GM12878 (cell line): ENCODE data around the gene DLST. TPM values are rescaled to one million over a fixed set of nuclear protein-coding genes. Genes with fewer than 3 reads are reported as not detected.

ENCODE experiments used
- ATAC-seq: fragments of 200-7000 bp; cut with Tn5 transposase; 3 replicates; pipeline ENCODE4 v1.9.1; 2020; ENCODE audit warnings: mild to moderate bottlenecking, moderate library complexity
- BruUV-seq: library from RNA; stranded (reverse); fragments of 400-500 nt; replicated peaks from 2 replicates; lab custom pipeline; 2021; lab: Mats Ljungman, UMichigan
- CTCF ChIA-PET: fragments of 300-600 bp; sonication (Branson Sonifier 250); formaldehyde crosslinking; extraction: SDS; loops from one replicate; lab custom pipeline; 2021; ENCODE audit warnings: inconsistent platforms; lab: Yijun Ruan, JAX
- POLR2A ChIA-PET: fragments of 350-600 bp; formaldehyde crosslinking; extraction: SDS; loops from one replicate; lab custom pipeline; 2021; ENCODE audit warnings: inconsistent platforms; lab: Charles Lee
- RAD21 ChIA-PET: fragments of 300-600 bp; sonication (Branson Sonifier 250); formaldehyde crosslinking; loops from one replicate; lab custom pipeline; 2023; ENCODE audit warnings: antibody characterized with exemption; ENCODE audit not compliant: unreplicated experiment; lab: Charles Lee
- SMC1A ChIA-PET: fragments of 300-600 bp; sonication (Branson Sonifier 250); formaldehyde crosslinking; loops from one replicate; lab custom pipeline; 2023; ENCODE audit not compliant: unreplicated experiment, uncharacterized antibody; lab: Charles Lee
- DNase-seq: peaks from one replicate; pipeline ENCODE4 v3.0.0-alpha.2; 2011; ENCODE audit warnings: low read depth, low spot score
- FAIRE-seq: peaks from 3 replicates; lab custom pipeline; 2011; peaks lifted over from hg19 to GRCh38; lab: Jason Lieb, UNC
- H2AFZ ChIP-seq: 2 replicates; pipeline ENCODE4 v1.6.0; 2011; ENCODE audit warnings: low read depth, low read length, control low read depth; ENCODE audit not compliant: control insufficient read depth
- H3K27ac ChIP-seq: 2 replicates; pipeline ENCODE4 v1.5.1; 2011; ENCODE audit warnings: control low read depth; ENCODE audit not compliant: control insufficient read depth, insufficient read depth
- H3K27me3 ChIP-seq, 2 experiments: replicated peaks in 1 of 2; 2 replicates each; pipeline versions ENCODE4 v1.6.0 to v1.6.1; 2011; ENCODE audit warnings: low read length in 1 of 2; ENCODE audit not compliant: control insufficient read depth in 2 of 2, insufficient read depth in 2 of 2
- H3K36me3 ChIP-seq, 2 experiments: 2 replicates each; pipeline ENCODE4 v1.5.1; 2011; ENCODE audit warnings: low read length in 1 of 2; ENCODE audit not compliant: control insufficient read depth in 2 of 2, insufficient read depth in 2 of 2
- H3K4me1 ChIP-seq: 2 replicates; pipeline ENCODE4 v1.6.1; 2011; ENCODE audit warnings: mild to moderate bottlenecking, low read length, moderate library complexity, mixed read lengths; ENCODE audit not compliant: control insufficient read depth, insufficient read depth
- H3K4me2 ChIP-seq: 2 replicates; pipeline ENCODE4 v1.6.0; 2011; ENCODE audit warnings: control low read depth; ENCODE audit not compliant: control insufficient read depth, insufficient read depth
- H3K4me3 ChIP-seq: fragments of 200-600 bp; sonication (generic); 2 replicates; pipeline ENCODE4 v1.5.1; 2016
- H3K79me2 ChIP-seq: 2 replicates; pipeline ENCODE4 v1.6.0; 2011; ENCODE audit warnings: low read length; ENCODE audit not compliant: control insufficient read depth, insufficient read depth
- H3K9ac ChIP-seq: 2 replicates; pipeline ENCODE4 v1.8.0; 2011; ENCODE audit warnings: low read length, control low read depth, mixed read lengths; ENCODE audit not compliant: control insufficient read depth, insufficient read depth
- H3K9me3 ChIP-seq: replicated peaks from 3 replicates; pipeline ENCODE4 v1.5.1; 2011; ENCODE audit warnings: mild to moderate bottlenecking, low read length; ENCODE audit not compliant: control insufficient read depth, insufficient read depth
- H4K20me1 ChIP-seq: 2 replicates; pipeline ENCODE4 v1.6.0; 2011; ENCODE audit not compliant: control insufficient read depth, insufficient read depth
- ATF7 ChIP-seq: fragments of 450-650 bp; IDR thresholded peaks from 2 replicates; pipeline ENCODE4 v1.6.1; 2016; ENCODE audit warnings: low read depth, mild to moderate bottlenecking
- BHLHE40 ChIP-seq, 2 experiments: fragments of 450-650 bp in 1 of 2; IDR thresholded peaks; 2 replicates each; pipeline ENCODE4 v1.6.1; 2011 to 2017; ENCODE audit warnings: low read depth in 2 of 2, borderline replicate concordance in 1 of 2, improper control_type of control experiment in 1 of 2, low read length in 1 of 2, mild to moderate bottlenecking in 1 of 2
- CREB1 ChIP-seq: IDR thresholded peaks from 2 replicates; pipeline ENCODE4 v1.6.1; 2012; ENCODE audit warnings: low read depth, mild to moderate bottlenecking, inconsistent platforms
- EED ChIP-seq: sonication (generic); IDR thresholded peaks from 2 replicates; pipeline ENCODE4 v1.6.1; 2016; ENCODE audit warnings: antibody characterized with exemption, low read depth
- EZH2 ChIP-seq: IDR thresholded peaks from 2 replicates; pipeline ENCODE4 v1.6.1; 2012; ENCODE audit warnings: low read depth, mild to moderate bottlenecking, control low read depth, inconsistent platforms, low read length, borderline replicate concordance; ENCODE audit not compliant: control insufficient read depth
- IKZF2 ChIP-seq, 2 experiments: fragments of 450-650 bp; IDR thresholded peaks; 2 replicates each; pipeline ENCODE4 v1.6.1; 2017; ENCODE audit warnings: mild to moderate bottlenecking in 2 of 2, moderate library complexity in 2 of 2
- JUND ChIP-seq: IDR thresholded peaks from 2 replicates; pipeline ENCODE4 v1.6.1; 2012; ENCODE audit warnings: low read depth, mild to moderate bottlenecking, low read length, improper control_type of control experiment, moderate library complexity
- NFIC ChIP-seq: IDR thresholded peaks from 2 replicates; pipeline ENCODE4 v1.6.1; 2012; ENCODE audit warnings: low read depth, mild to moderate bottlenecking, inconsistent platforms, low read length, moderate library complexity
- PAX5 ChIP-seq: IDR thresholded peaks from 2 replicates; pipeline ENCODE4 v1.6.1; 2011; ENCODE audit warnings: low read depth, low read length, borderline replicate concordance
- RUNX3 ChIP-seq: IDR thresholded peaks from 2 replicates; pipeline ENCODE4 v1.6.1; 2012; ENCODE audit warnings: low read length, inconsistent platforms
- SMARCA5 ChIP-seq: fragments of 450-650 bp; IDR thresholded peaks from 2 replicates; pipeline ENCODE4 v1.6.1; 2017; ENCODE audit warnings: mild to moderate bottlenecking
- USF1 ChIP-seq: IDR thresholded peaks from 2 replicates; pipeline ENCODE4 v1.6.1; 2011; ENCODE audit warnings: borderline replicate concordance, low read depth, mild to moderate bottlenecking, moderate library complexity, mixed read lengths, low read length; ENCODE audit not compliant: insufficient read depth; ENCODE audit errors: extremely low read length
- ZBED1 ChIP-seq: IDR thresholded peaks from 2 replicates; pipeline ENCODE4 v1.6.1; 2016; ENCODE audit warnings: borderline replicate concordance
- ZBTB4 ChIP-seq: fragments of 450-650 bp; formaldehyde crosslinking; IDR thresholded peaks from 2 replicates; pipeline ENCODE4 v1.4.0; 2022; ENCODE audit warnings: mild to moderate bottlenecking, moderate library complexity
- WGBS: methylation state at CpG from one replicate; pipeline ENCODE4 v1.1.6; 2016; ENCODE audit warnings: low lambda C conversion rate; ENCODE audit not compliant: insufficient replicate concordance, insufficient coverage; ENCODE audit errors: missing lambda C conversion rate; 5-methylcytosine and 5-hydroxymethylcytosine counted together
- in situ Hi-C: fragments of 300-500 bp; cut with MboI; formaldehyde crosslinking; loops from 9 replicates; pipeline ENCODE4 v1.14.3; 2018; ENCODE audit warnings: mixed read lengths
- intact Hi-C: fragments of 100-400 bp; cut with micrococcal nuclease; formaldehyde crosslinking; loops from one replicate; pipeline ENCODE4 v1.14.2; 2022; ENCODE audit not compliant: unreplicated experiment
- polyA plus RNA-seq, 11 experiments: library from polyadenylated mRNA; depleted of rRNA in 4 of 11; unstranded in 6 of 11; stranded (reverse) in 5 of 11; fragments of >200 nt; fragmentation: Nextera tagmentation in 4 of 11; fragmentation: Illumina TruSeq in 1 of 11; extraction: Ambion mirVana in 4 of 11; extraction: Trizol in 1 of 11; gene quantifications; 1 replicate in 1 of 11; 2 replicates in 10 of 11; pipeline versions ENCODE4 v1.2.1 to v1.2.3, GENCODE V29; 2011 to 2016; ENCODE audit warnings: inconsistent platforms in 2 of 11, missing spikeins in 2 of 11, low read depth in 1 of 11
- total RNA-seq, 4 experiments: library from RNA; depleted of rRNA in 3 of 4; stranded (reverse); fragments of >200 nt in 3 of 4; fragmentation: Illumina TruSeq in 1 of 4; extraction: Trizol in 1 of 4; gene quantifications; 2 replicates each; pipeline versions ENCODE4 v1.2.1 to v1.2.3, GENCODE V29; 2013 to 2021
- TF ChIP-seq, protein P1 (sequence below): fragments of 450-650 bp; conservative IDR thresholded peaks from 2 replicates; pipeline ENCODE4 v1.6.1; 2017; ENCODE audit warnings: mild to moderate bottlenecking, moderate library complexity

The DLST gene
- total and polyA plus RNA-seq, 10 of the 15 experiments (the other 5 are each of a cell fraction or from before 2014, with no cell fraction given): 2.9 to 141 (median 67.7) TPM

GRCh38 chr14:74838166-74838565 is 43.5 kb upstream of the DLST start (continued):
- TF ChIP-seq BHLHE40 (IDR thresholded peaks at IDR 0.05; ENCODE audit: borderline replicate concordance in 1 of 2, low read depth in 2 of 2, low read length in 1 of 2) (0 out of 4 replicates have a peak, but pooled peaks of 1 of the 2 experiments have one; percentile 18), EZH2 (no peak), ATF7 (peak; percentile 80)
- TF ChIP-seq, all 136 proteins: peak for 6

DNA sequence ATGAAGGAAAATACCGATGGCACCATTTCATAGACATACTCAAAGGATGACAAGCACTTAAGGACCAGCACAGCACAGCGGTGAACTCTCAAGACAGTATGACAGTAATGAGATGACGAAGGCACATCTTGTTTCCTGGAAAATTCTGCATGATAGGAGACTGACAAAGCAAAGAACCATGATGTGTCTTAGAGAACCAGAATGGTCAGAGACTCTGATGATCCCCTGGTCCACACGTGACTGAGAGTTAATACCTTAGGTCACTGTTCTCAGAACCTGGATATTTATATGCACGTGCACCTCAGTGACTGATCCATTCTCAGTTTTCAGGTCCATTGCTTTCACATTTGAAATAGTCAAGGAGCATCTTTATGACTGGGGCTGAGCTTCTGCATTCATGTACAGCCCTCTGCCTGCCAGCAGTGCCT is 41.1 kb upstream of the DLST start:
- SMC1A ChIA-PET: interaction anchor here (0.7 to 1.9 kb wide), 2 partner anchors 42 to 77 kb away, joined by 3 to 8 read pairs; partner anchors contain the start of gene YLPM1
- peak overlapping the region; percentile 69; the same call in 1 of the 2 replicates for H3K4me2 ChIP-seq
- WGBS: 1% methylated on average over 5 of the region's 5 CpGs
- TF ChIP-seq SMARCA5 (no peak), IKZF2 (IDR thresholded peaks at IDR 0.05) (peak; percentile 44 to 55; a peak in 2 of 4 replicates), CREB1 (0 out of 2 replicates have a peak, but pooled peaks have one; percentile 24), NFIC (peak; percentile 60; the same call in 1 of the 2 replicates), ZBTB4 (CRISPR knock-in tag) (no peak), RUNX3 (0 out of 2 replicates have a peak, but pooled peaks have one; percentile 33), JUND (no peak), BHLHE40 (IDR thresholded peaks at IDR 0.05; ENCODE audit: borderline replicate concordance in 1 of 2, low read depth in 2 of 2, low read length in 1 of 2) (peak; percentile 94), EED (peak; percentile 43; the same call in 1 of the 2 replicates), PAX5 (peak; percentile 26; the same call in 1 of the 2 replicates), USF1 (peak; percentile 42), ZBED1 (0 out of 2 replicates have a peak, but pooled peaks have one; percentile 26)
- TF ChIP-seq, protein P1, sequence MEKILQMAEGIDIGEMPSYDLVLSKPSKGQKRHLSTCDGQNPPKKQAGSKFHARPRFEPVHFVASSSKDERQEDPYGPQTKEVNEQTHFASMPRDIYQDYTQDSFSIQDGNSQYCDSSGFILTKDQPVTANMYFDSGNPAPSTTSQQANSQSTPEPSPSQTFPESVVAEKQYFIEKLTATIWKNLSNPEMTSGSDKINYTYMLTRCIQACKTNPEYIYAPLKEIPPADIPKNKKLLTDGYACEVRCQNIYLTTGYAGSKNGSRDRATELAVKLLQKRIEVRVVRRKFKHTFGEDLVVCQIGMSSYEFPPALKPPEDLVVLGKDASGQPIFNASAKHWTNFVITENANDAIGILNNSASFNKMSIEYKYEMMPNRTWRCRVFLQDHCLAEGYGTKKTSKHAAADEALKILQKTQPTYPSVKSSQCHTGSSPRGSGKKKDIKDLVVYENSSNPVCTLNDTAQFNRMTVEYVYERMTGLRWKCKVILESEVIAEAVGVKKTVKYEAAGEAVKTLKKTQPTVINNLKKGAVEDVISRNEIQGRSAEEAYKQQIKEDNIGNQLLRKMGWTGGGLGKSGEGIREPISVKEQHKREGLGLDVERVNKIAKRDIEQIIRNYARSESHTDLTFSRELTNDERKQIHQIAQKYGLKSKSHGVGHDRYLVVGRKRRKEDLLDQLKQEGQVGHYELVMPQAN: no peak

More for the DNA sequence above, 41.1 kb upstream of the DLST start:
- Histone ChIP-seq H3K9ac (no peak overlapping the region), H3K36me3 (no peaks in the 10 kb centered on the region; a peak in 1 of 4 replicates), H3K27ac (peak overlapping the region; percentile 86), H3K4me1 (peaks cover 53% of the 10 kb centered on the region), H3K27me3 (no peaks in the 10 kb centered on the region), H3K4me3 (no peak overlapping the region), H2AFZ (no peak overlapping the region), H3K9me3 (no peaks in the 10 kb centered on the region), H4K20me1 (no peaks in the 10 kb centered on the region), H3K79me2 (no peaks in the 10 kb centered on the region)
- ATAC-seq (peak; percentile 78), DNase-seq (no peak), FAIRE-seq (no peak)
- ChIA-PET RAD21 (interaction anchor here (0.6 kb wide), 1 partner anchor 1355 kb away, joined by 3 read pairs; no protein-coding TSS in a partner anchor), CTCF (interaction anchor here (0.6 to 10.6 kb wide), 4 partner anchors 17 to 652 kb away, joined by 3 to 106 read pairs (median 7); no protein-coding TSS in a partner anchor), POLR2A (interaction anchor here (0.8 to 1.4 kb wide), 2 partner anchors 156 to 211 kb away, joined by 5 to 7 read pairs; partner anchors contain the start of gene MLH3)
- intact Hi-C loops (loop anchor here (2.0 kb wide), 1 partner anchor 72 kb away; no protein-coding TSS in a partner anchor), in situ Hi-C loops (no loop called here)
- no TSS peak for BruUV-seq
